ENCODE measurements around the gene CFAP97D2. TPM values are rescaled to one million over a fixed set of nuclear protein-coding genes. Genes with fewer than 3 reads are reported as not detected.
"Not testable (repeated sequence)": the region's sequence is repeated elsewhere in the genome, so short reads cannot be mapped to it uniquely, and the experiment has no call there.

CFAP97D2 gene
- total RNA-seq, 1 donor from 2014 or later = not detected

GRCh38 chr13:114174529-114174961 is 4.5 kb upstream of the CFAP97D2 start:
- Histone ChIP-seq H3K36me3 (no peaks in the 10 kb centered on the region), H3K27ac (no peak overlapping the region), H3K27me3 (no peaks in the 10 kb centered on the region), H3K9me3 (no peaks in the 10 kb centered on the region), H3K4me3 (no peak overlapping the region), H3K4me1 (no peaks in the 10 kb centered on the region)
- intact Hi-C loops (cut with DNase I) = no loop called here
- TF ChIP-seq POLR2A (IDR thresholded peaks at IDR 0.05) = no peak
- no peak for TF ChIP-seq POLR2AphosphoS5 (IDR thresholded peaks at IDR 0.05; ENCODE audit: insufficient read depth in 1 of 2, low read depth in 1 of 2)
- TF ChIP-seq CTCF (IDR thresholded peaks at IDR 0.05) = no peak
- no peak for DNase-seq (ENCODE audit: extremely low spot score in 2 of 2)

- DNase-seq (ENCODE audit: extremely low spot score in 2 of 2); H3K27me3 ChIP-seq; H3K36me3 ChIP-seq; H3K9me3 ChIP-seq; H3K27ac ChIP-seq; H3K4me1 ChIP-seq; intact Hi-C loops (cut with DNase I); H3K4me3 ChIP-seq: not testable (repeated sequence)
Observed at GRCh38 chr13:114176359-114176902, 2.6 kb upstream of the CFAP97D2 start.

DNA sequence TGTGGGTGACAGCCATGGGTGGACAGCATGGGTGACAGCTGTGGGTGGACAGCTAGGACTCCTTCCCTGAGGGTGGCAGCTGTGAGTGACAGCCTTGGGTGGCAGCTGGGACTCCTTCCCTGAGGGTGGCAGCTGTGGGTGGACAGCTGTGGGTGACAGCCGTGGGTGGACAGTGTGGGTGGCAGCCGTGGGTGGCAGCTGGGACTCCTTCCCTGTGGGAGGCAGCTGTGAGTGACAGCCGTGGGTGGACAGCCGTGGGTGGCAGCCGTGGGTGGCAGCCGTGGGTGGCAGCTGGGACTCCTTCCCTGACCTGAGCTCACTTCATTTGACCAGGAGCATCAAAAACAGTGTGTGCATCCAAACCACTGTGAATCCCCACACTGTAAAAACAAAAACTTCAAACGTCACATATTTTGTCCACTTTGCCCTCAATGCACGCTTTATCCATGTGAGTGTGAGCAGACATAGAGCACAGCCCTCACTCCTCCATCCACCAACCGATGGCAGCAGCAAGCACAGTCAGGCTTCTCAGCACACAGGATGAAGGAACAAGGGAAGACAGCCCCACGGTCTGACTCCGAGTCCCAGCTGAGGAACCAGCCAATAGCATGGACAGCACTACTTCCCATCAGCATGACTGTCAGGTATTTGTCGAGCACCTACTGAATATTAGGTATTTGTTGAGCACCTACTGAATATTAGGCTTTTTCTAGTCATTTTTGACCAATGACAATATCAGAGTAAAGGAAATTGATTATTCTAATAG is 1.6 kb upstream of the CFAP97D2 start:
- Histone ChIP-seq H3K9me3 (no peaks in the 10 kb centered on the region), H3K27ac (no peak overlapping the region), H3K36me3 (no peaks in the 10 kb centered on the region), H3K4me1 (no peaks in the 10 kb centered on the region), H3K27me3 (no peaks in the 10 kb centered on the region), H3K4me3 (no peak overlapping the region)
- intact Hi-C loops (cut with DNase I) = no loop called here
- no peak for DNase-seq (ENCODE audit: extremely low spot score in 2 of 2)
- TF ChIP-seq CTCF (IDR thresholded peaks at IDR 0.05) (no peak), POLR2A (IDR thresholded peaks at IDR 0.05) (no peak), POLR2AphosphoS5 (IDR thresholded peaks at IDR 0.05; ENCODE audit: insufficient read depth in 1 of 2, low read depth in 1 of 2) (no peak)

GRCh38 chr13:114185182-114185971 is 6.3 kb downstream of the CFAP97D2 start:
- Histone ChIP-seq H3K27me3 (no peaks in the 10 kb centered on the region), H3K27ac (no peak overlapping the region), H3K9me3 (no peaks in the 10 kb centered on the region), H3K4me3 (no peak overlapping the region), H3K4me1 (no peaks in the 10 kb centered on the region), H3K36me3 (no peaks in the 10 kb centered on the region)
- DNase-seq (ENCODE audit: extremely low spot score in 2 of 2) = no peak
- TF ChIP-seq CTCF (IDR thresholded peaks at IDR 0.05) (no peak), POLR2AphosphoS5 (IDR thresholded peaks at IDR 0.05; ENCODE audit: insufficient read depth in 1 of 2, low read depth in 1 of 2) (no peak)
- intact Hi-C loops (cut with DNase I) = no loop called here

DNA sequence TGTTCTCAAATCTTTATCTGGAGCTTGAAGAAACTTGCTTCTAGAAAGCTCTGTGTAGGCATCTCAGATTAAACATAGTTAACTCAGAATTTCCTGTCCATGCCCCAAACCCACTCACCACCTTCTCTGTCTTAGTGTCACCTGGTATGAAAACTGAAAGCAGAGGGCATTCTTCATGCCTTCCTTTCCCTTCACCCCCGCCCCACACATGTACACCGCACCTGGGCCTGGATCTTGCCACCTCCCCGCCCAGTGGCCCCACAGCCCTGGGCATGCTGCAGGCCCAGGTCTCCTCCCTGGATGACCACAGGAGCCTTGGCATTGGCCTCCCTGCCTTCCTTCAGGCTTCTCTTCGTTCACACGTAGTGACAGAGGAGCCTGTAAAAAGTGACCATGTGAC is 15.8 kb downstream of the CFAP97D2 start:
- TF ChIP-seq POLR2AphosphoS5 (IDR thresholded peaks at IDR 0.05; ENCODE audit: insufficient read depth in 1 of 2, low read depth in 1 of 2) (no peak), POLR2A (IDR thresholded peaks at IDR 0.05) (no peak), CTCF (IDR thresholded peaks at IDR 0.05) (no peak)
- intact Hi-C loops (cut with DNase I) = no loop called here

More for the DNA sequence above, 15.8 kb downstream of the CFAP97D2 start:
- no peaks in the 10 kb centered on the region for H3K9me3 ChIP-seq
- no peaks in the 10 kb centered on the region for H3K27me3 ChIP-seq
- DNase-seq (ENCODE audit: extremely low spot score in 2 of 2) = no peak
- no peaks in the 10 kb centered on the region for H3K4me1 ChIP-seq
- no peaks in the 10 kb centered on the region for H3K36me3 ChIP-seq
- no peak overlapping the region for H3K27ac ChIP-seq
- H3K4me3 ChIP-seq = no peak overlapping the region

All from vagina (tissue), 2 donors.